GM21723 (cell line): ENCODE data around the gene ZNF236.

Experiments used
- ATAC-seq: cut with Tn5 transposase; IDR thresholded peaks from one replicate; pipeline ENCODE4 v1.9.1; 2021; ENCODE audit warnings: mild to moderate bottlenecking, moderate library complexity; ENCODE audit not compliant: unreplicated experiment

ZNF236 gene

GRCh38 chr18:76905821-76906220 lies 83.5 kb downstream of the ZNF236 start:
- ATAC-seq = no peak

- ATAC-seq = no peak
These were observed 85.9 kb downstream of the ZNF236 start for GRCh38 chr18:76908277-76908676.

- no peak for ATAC-seq
These were observed 87.1 kb downstream of the ZNF236 start for GRCh38 chr18:76909439-76909838.

- no peak for ATAC-seq
These were observed 89.1 kb downstream of the ZNF236 start for GRCh38 chr18:76911440-76911839.

- ATAC-seq = no peak
These were observed 91.2 kb downstream of the ZNF236 start for GRCh38 chr18:76913583-76913982.

GRCh38 chr18:76914314-76914713 lies 92.0 kb downstream of the ZNF236 start:
- ATAC-seq = no peak

GRCh38 chr18:76914796-76915195 lies 92.4 kb downstream of the ZNF236 start:
- ATAC-seq = no peak

- no peak for ATAC-seq
These were observed 93.1 kb downstream of the ZNF236 start for GRCh38 chr18:76915456-76915855.

GRCh38 chr18:76920974-76921373 lies 98.6 kb downstream of the ZNF236 start:
- ATAC-seq = no peak

GRCh38 chr18:76922107-76922506 lies 99.8 kb downstream of the ZNF236 start:
- ATAC-seq = peak; percentile 97

GRCh38 chr18:76923485-76924085 lies 101.2 kb downstream of the ZNF236 start:
- no peak for ATAC-seq

GRCh38 chr18:76925501-76925900 lies 103.1 kb downstream of the ZNF236 start:
- no peak for ATAC-seq

GRCh38 chr18:76927223-76927725 lies 104.9 kb downstream of the ZNF236 start:
- no peak for ATAC-seq

- ATAC-seq = no peak
These were observed 106.0 kb downstream of the ZNF236 start for GRCh38 chr18:76928179-76928868.

GRCh38 chr18:76931171-76931570 lies 108.8 kb downstream of the ZNF236 start:
- no peak for ATAC-seq

GRCh38 chr18:76932026-76932819 lies 109.9 kb downstream of the ZNF236 start:
- no peak for ATAC-seq

GRCh38 chr18:76935722-76936337 lies 113.5 kb downstream of the ZNF236 start:
- no peak for ATAC-seq

GRCh38 chr18:76936877-76937276 lies 114.5 kb downstream of the ZNF236 start:
- no peak for ATAC-seq

GRCh38 chr18:76937597-76937996 lies 115.2 kb downstream of the ZNF236 start:
- ATAC-seq = no peak

GRCh38 chr18:76938619-76939018 lies 116.3 kb downstream of the ZNF236 start:
- ATAC-seq = no peak

- ATAC-seq = no peak
These were observed 118.9 kb downstream of the ZNF236 start for GRCh38 chr18:76941284-76941683.
